ENCODE data around the gene FHOD1. TPM values are rescaled to one million over a fixed set of nuclear protein-coding genes. Genes with fewer than 3 reads are reported as not detected.

The FHOD1 gene
- total RNA-seq, 2 donors from 2014 or later: 5.3 to 11.6 TPM

DNA sequence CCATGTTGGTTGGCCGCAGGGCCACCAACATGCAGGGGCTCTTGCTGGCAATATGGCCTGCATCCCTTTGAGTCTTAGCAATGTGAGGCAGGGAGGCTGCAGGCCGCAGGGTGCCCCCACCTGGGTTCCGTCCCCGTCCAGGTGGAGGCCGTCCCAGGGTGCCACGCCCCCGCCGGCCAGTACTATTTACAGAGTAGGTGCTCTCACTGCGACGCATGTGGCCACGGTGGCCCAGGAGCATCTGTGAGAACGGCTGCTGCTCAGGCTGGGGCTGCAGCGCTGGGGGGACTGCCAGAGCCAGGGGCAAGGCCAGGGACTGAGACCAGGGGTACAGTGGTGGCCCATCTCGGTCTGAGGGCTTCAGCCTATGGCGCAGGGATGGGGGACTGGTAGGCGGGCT, 67.1 kb downstream of the FHOD1 start:
- Histone ChIP-seq H3K4me3 (no peak overlapping the region), H3K27me3 (no peaks in the 10 kb centered on the region), H3K9me3 (no peaks in the 10 kb centered on the region), H3K36me3 (no peaks in the 10 kb centered on the region), H3K27ac (no peak overlapping the region), H3K4me1 (peaks cover 0 to 42% of the 10 kb centered on the region in 2 donors)
- TF ChIP-seq CTCF (IDR thresholded peaks at IDR 0.05): no peak
- no peak for DNase-seq (ENCODE audit: low spot score)

DNA sequence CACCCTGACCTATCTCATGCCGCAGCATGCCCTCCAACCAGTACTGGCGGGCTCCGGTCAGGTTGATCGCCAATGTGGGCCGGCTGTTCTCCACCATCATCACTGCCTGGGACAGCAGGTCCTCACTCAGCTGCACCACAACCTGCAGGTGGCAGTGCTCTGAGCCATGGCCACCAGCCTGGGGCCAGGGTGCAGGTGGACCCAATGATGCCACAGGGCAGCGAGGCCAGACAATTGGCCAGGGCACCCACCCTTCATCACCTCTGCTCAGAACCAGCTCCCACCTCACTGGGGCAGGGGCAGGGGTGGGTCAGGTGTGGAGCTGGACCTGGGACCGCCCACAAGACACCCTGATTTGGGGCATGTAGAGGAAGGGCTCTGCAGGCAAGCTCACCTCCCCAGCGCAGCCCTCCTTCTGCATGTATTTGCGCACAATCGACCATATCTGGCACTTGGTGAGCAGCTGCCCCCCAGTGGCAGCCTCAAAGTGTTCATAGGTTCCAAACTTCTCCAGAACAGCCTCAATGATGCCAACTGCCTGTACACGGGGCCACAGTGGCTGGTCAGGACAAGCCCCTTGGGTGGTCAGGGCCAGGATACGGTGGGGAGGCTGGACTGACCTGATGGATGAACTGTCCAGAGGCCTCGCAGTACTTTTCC, 67.7 kb downstream of the FHOD1 start:
- Histone ChIP-seq H3K4me3 (no peak overlapping the region), H3K9me3 (no peaks in the 10 kb centered on the region), H3K36me3 (no peaks in the 10 kb centered on the region), H3K27me3 (no peaks in the 10 kb centered on the region), H3K4me1 (peaks cover 0 to 42% of the 10 kb centered on the region in 2 donors), H3K27ac (no peak overlapping the region)
- no peak for DNase-seq (ENCODE audit: low spot score)
- TF ChIP-seq CTCF (IDR thresholded peaks at IDR 0.05): no peak

MicroRNA genes within 50 kb of the gene (microRNA counts, 767-probe panel; counts per million panel counts)
- 0 to 1,333 counts per million in 2 donors for microRNA hsa-miR-328

Small RNAs within 50 kb of the gene (microRNA-seq; reads per million reads assigned to microRNA genes)
- 145 to 172 reads per million in 2 donors for gene MIR328 (ENCODE audit: borderline number of aligned reads in 2 of 2, borderline replicate concordance in 1 of 2)

Other genes starting within 250 kb of the FHOD1 start
- gene CBFB, start 218.3 kb downstream of the FHOD1 start, total RNA-seq: 10 to 100 TPM; 25.7 to 49.3 TPM
- gene PHAF1, start 137.5 kb downstream of the FHOD1 start, total RNA-seq: 10 to 100 TPM; 10.3 TPM
- 10 to 100 TPM; 12.2 to 31.6 TPM for gene B3GNT9, start 96.5 kb downstream of the FHOD1 start, total RNA-seq
- gene TRADD, start 87.6 kb downstream of the FHOD1 start, total RNA-seq: 10 to 100 TPM; 12.8 to 16.1 TPM
- 10 to 100 TPM in 1 of 2 donors, 1 to 10 TPM in 1; 9.5 to 11.6 TPM for gene FBXL8, start 87.5 kb downstream of the FHOD1 start, total RNA-seq
- 100 to 1,000 TPM in 1 of 2 donors, 10 to 100 TPM in 1; 15.3 to 157 TPM for gene HSF4, start 82.7 kb downstream of the FHOD1 start, total RNA-seq
- gene NOL3, start 76.9 kb downstream of the FHOD1 start, total RNA-seq: 100 to 1,000 TPM in 1 of 2 donors, 10 to 100 TPM in 1; 87.5 to 103 TPM
- 1 to 10 TPM; 4.2 to 7.8 TPM for gene MATCAP1, start 63.5 kb downstream of the FHOD1 start, total RNA-seq
- 1 to 10 TPM; 2.2 to 2.5 TPM for gene EXOC3L1, start 57.3 kb downstream of the FHOD1 start, total RNA-seq
- gene E2F4, start 55.3 kb downstream of the FHOD1 start, total RNA-seq: 10 to 100 TPM; 53.8 to 70.3 TPM
- gene ELMO3, start 48.4 kb downstream of the FHOD1 start, total RNA-seq: 1 to 10 TPM in 1 of 2 donors, under 1 TPM in 1; 0.37 to 2.2 TPM
- gene TMEM208, start 20.4 kb downstream of the FHOD1 start, total RNA-seq: 10 to 100 TPM; 16.9 to 27.8 TPM
- gene SLC9A5, start 1.5 kb upstream of the FHOD1 start, total RNA-seq: 1 to 10 TPM; 1.5 to 2.4 TPM
- 1 to 10 TPM; 1.1 to 3.9 TPM for gene PLEKHG4, start 32.1 kb upstream of the FHOD1 start, total RNA-seq
- under 1 TPM in 1 of 2 donors, not detected in 1; 0.08 TPM for gene KCTD19, start 79.3 kb upstream of the FHOD1 start, total RNA-seq
- under 1 TPM; 0.33 to 0.43 TPM for gene LRRC36, start 79.3 kb upstream of the FHOD1 start, total RNA-seq
- gene TPPP3, start 146.0 kb upstream of the FHOD1 start, total RNA-seq: 10 to 100 TPM; 24.1 to 56.4 TPM
- gene ZDHHC1, start 169.0 kb upstream of the FHOD1 start, total RNA-seq: 10 to 100 TPM in 1 of 2 donors, 1 to 10 TPM in 1; 8.9 to 11.8 TPM
- gene HSD11B2, start 183.6 kb upstream of the FHOD1 start, total RNA-seq: not detected
- 10 to 100 TPM; 79.7 to 95.7 TPM for gene ATP6V0D1, start 233.7 kb upstream of the FHOD1 start, total RNA-seq
- gene AGRP, start 236.1 kb upstream of the FHOD1 start, total RNA-seq: not detected